ENCODE results near the gene NUP133. TPM values are rescaled to one million over a fixed set of nuclear protein-coding genes. Genes with fewer than 3 reads are reported as not detected.
A peak's percentile ranks its signal among the peaks of the same experiment; 100 is the strongest.

The NUP133 gene
- total and polyA plus RNA-seq, 8 donors: 6.3 to 18.7 (median 14.6) TPM

DNA sequence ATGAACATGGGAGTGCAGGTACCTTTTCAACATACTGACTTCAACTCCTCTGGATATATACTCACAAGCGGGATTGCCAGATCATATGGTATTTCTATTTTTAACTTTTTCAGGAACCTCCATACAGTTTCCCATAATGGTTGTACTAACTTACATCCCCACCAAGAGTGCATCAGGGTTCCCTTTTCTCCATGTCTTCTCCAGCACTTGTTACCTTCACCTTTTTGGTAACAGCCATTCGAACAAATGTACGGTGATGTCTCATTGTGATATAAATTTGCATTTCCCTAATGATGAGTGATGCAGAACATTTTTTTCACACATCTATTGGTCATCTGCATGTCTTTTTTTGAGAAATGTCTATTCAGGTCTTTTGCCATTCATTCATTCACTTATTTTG, 48.3 kb downstream of the NUP133 start:
- Histone ChIP-seq H3K4me1 (no peaks in the 10 kb centered on the region), H3K4me3 (no peak overlapping the region), H3K36me3 (peaks cover 0 to 60% (median 18%) of the 10 kb centered on the region in 3 donors), H3K27ac (no peak overlapping the region), H3K9me3 (no peaks in the 10 kb centered on the region), H3K27me3 (no peaks in the 10 kb centered on the region)
- intact Hi-C loops (cut with DNase I): loop anchor here in 1 of 3 donors (10.0 kb wide), 1 partner anchor 205 kb away; no protein-coding TSS in a partner anchor
- DNase-seq: no peak
- ATAC-seq: no peak
- WGBS, 2 donors: 98 to 99% methylated on average over 3 of the region's 3 CpGs
- TF ChIP-seq, protein P1, sequence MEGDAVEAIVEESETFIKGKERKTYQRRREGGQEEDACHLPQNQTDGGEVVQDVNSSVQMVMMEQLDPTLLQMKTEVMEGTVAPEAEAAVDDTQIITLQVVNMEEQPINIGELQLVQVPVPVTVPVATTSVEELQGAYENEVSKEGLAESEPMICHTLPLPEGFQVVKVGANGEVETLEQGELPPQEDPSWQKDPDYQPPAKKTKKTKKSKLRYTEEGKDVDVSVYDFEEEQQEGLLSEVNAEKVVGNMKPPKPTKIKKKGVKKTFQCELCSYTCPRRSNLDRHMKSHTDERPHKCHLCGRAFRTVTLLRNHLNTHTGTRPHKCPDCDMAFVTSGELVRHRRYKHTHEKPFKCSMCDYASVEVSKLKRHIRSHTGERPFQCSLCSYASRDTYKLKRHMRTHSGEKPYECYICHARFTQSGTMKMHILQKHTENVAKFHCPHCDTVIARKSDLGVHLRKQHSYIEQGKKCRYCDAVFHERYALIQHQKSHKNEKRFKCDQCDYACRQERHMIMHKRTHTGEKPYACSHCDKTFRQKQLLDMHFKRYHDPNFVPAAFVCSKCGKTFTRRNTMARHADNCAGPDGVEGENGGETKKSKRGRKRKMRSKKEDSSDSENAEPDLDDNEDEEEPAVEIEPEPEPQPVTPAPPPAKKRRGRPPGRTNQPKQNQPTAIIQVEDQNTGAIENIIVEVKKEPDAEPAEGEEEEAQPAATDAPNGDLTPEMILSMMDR (IDR thresholded peaks at IDR 0.05): no peak
- no peak for FAIRE-seq

DNA sequence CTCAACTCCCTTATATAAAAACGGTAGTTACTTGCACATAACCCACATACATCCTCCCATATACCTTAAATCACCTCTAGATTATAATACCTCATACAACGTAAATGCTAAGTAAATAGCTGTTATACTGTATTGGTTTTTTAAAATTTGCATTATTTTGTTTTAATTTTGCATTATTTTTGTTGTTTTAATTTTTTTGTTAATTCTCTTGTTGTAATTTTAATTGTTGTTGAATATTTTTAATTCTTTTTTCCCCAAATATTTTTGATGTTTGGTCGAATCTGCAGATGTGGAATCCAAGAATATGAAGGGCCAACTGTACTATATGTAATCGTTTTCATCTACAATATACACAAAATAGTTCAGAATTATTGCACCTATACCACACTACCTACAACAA, 50.7 kb downstream of the NUP133 start:
- H3K27me3 ChIP-seq: no peaks in the 10 kb centered on the region
- intact Hi-C loops (cut with DNase I): loop anchor here in 1 of 3 donors (10.0 kb wide), 1 partner anchor 203 kb away; no protein-coding TSS in a partner anchor
- no peak overlapping the region for H3K4me3 ChIP-seq
- FAIRE-seq: peak; percentile 81
- H3K27ac ChIP-seq: no peak overlapping the region
- no peaks in the 10 kb centered on the region for H3K9me3 ChIP-seq
- WGBS, 2 donors: 75 to 83% methylated on average over 4 of the region's 4 CpGs
- DNase-seq: no peak
- ATAC-seq: no peak
- no peaks in the 10 kb centered on the region for H3K4me1 ChIP-seq
- H3K36me3 ChIP-seq: peaks cover 0 to 45% (median 9%) of the 10 kb centered on the region in 3 donors
- TF ChIP-seq, protein P1 (IDR thresholded peaks at IDR 0.05): no peak

DNA sequence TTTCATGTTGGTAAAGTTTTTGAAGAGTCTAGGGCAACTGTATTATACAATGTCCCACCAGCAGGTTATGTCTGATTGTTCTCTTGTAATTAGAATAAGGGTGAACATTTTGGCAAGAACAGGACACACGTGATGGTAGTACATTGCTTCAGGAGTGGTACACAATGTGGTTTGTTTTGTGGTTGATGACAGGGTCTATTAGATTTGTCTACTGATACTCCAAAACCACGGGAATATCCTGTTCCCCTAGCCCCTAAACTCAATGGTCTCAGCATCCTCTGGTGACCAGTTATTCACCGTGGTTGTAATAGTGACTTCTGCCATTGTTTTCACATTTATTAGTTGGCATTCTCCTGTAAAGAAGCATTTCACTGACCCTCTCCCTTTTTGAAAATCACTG, 52.1 kb downstream of the NUP133 start:
- no peaks in the 10 kb centered on the region for H3K9me3 ChIP-seq
- H3K27me3 ChIP-seq: no peaks in the 10 kb centered on the region
- ATAC-seq: no peak
- DNase-seq: no peak
- H3K4me3 ChIP-seq: no peak overlapping the region
- H3K36me3 ChIP-seq: peaks cover 0 to 41% (median 12%) of the 10 kb centered on the region in 3 donors
- no peak overlapping the region for H3K27ac ChIP-seq
- H3K4me1 ChIP-seq: no peaks in the 10 kb centered on the region
- intact Hi-C loops (cut with DNase I): loop anchor here in 1 of 3 donors (10.0 kb wide), 1 partner anchor 201 kb away; no protein-coding TSS in a partner anchor
- 72 to 85% methylated on average over 3 of the region's 3 CpGs for WGBS, 2 donors
- FAIRE-seq: no peak
- TF ChIP-seq, protein P1 (IDR thresholded peaks at IDR 0.05): no peak

DNA sequence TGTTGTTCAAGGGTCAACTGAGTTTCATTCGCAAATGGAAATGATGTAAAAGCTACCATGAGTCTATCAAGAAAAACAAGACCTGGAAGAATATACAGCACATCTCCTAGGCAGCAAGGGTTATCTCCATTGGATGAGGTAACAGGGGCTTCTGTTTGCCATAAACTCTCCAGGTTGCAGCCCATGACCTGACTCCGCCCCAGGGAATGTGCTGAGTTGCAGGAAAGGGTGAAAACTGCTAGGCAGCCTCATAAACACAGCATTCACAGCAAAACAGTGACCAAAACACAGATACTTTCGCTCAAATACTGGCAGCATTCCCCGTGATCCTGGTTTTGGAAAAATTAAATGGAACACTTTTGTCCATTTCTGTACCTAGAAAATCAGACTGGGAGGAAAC, 54.1 kb downstream of the NUP133 start:
- no peak for FAIRE-seq
- Histone ChIP-seq H3K27ac (no peak overlapping the region), H3K4me1 (no peaks in the 10 kb centered on the region), H3K36me3 (peaks cover 0 to 28% (median 4%) of the 10 kb centered on the region in 3 donors), H3K9me3 (no peaks in the 10 kb centered on the region), H3K4me3 (no peak overlapping the region), H3K27me3 (no peaks in the 10 kb centered on the region)
- intact Hi-C loops (cut with DNase I): loop anchor here in 1 of 3 donors (10.0 kb wide), 1 partner anchor 199 kb away; no protein-coding TSS in a partner anchor
- DNase-seq: no peak
- WGBS, 2 donors: 92 to 97% methylated on average over 4 of the region's 4 CpGs
- TF ChIP-seq, protein P1 (IDR thresholded peaks at IDR 0.05): no peak
- ATAC-seq: no peak
